G401 (cell line): ENCODE data around the gene ARSD. TPM values are rescaled to one million over a fixed set of nuclear protein-coding genes. Genes with fewer than 3 reads are reported as not detected.
"Not testable (repeated sequence)": the region's sequence is repeated elsewhere in the genome, so short reads cannot be mapped to it uniquely, and the experiment has no call there.

Experiments
- DNase-seq: peaks from one replicate; pipeline ENCODE4 v3.0.0-alpha.2; 2015; ENCODE audit warnings: low spot score
- in situ Hi-C: cut with HindIII; loops from 2 replicates; pipeline ENCODE4 v1.10.0; 2016; ENCODE audit warnings: low sequenced_read_pairs, mixed read lengths
- total RNA-seq: library from RNA; depleted of rRNA; stranded (reverse); fragments of >200 nt; shearing (Covaris generic); gene quantifications from 2 replicates; pipeline ENCODE4 v1.2.3, GENCODE V29; 2014; rRNA removed

ARSD gene, protein sequence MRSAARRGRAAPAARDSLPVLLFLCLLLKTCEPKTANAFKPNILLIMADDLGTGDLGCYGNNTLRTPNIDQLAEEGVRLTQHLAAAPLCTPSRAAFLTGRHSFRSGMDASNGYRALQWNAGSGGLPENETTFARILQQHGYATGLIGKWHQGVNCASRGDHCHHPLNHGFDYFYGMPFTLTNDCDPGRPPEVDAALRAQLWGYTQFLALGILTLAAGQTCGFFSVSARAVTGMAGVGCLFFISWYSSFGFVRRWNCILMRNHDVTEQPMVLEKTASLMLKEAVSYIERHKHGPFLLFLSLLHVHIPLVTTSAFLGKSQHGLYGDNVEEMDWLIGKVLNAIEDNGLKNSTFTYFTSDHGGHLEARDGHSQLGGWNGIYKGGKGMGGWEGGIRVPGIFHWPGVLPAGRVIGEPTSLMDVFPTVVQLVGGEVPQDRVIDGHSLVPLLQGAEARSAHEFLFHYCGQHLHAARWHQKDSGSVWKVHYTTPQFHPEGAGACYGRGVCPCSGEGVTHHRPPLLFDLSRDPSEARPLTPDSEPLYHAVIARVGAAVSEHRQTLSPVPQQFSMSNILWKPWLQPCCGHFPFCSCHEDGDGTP
- total RNA-seq, result 0.06 TPM in 1 of 2 replicates, not detected in the other

DNA sequence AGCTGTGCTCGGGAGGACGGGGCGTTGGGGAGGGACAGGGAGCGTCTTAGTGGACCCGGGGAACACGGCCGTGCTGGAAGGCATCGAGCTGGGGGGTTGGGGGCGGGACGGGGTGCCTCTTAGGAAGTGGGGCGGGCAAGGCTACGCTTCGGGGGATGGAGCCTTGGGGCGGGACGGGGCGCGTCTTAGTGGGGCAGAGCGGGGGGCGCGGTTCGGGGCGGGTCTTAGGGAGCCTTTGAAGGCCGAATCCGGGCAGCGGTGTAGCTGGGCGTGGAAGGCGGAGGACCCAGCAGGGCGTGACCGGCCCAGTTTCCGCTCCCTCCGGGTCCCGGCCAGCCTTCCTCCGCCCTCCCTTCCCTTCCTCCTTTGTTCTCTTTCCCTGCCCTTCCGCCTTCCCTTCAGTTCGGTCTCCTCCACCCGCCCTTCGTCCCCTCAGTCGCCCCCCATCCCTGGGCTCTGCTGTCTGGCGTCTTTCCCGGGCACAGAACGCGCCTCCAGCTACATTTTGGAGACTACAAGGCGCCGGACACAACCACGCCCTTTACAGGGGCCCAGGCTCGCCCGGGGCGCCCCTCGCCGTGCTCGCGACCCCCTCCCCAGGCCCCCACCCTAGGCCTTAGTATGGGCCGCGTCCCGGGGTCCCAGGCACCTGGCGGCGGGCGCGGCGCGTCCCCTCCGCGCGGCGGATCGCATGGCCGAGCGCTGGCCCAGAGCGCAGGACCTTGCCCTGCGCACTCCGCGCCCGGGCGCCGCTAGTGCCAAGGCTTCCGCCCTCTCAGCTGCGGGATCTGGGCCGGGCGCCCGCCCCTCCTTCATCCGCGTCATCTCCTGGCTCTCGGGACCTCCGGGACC is at the start of gene ARSD:
TSS of gene ARSD (minus strand) at position 757 of the 852 bp plus-strand sequence. CDS start at position 693, 64 bp downstream.
- peak; percentile 12 for DNase-seq
- in situ Hi-C loops, result no loop called here

DNA sequence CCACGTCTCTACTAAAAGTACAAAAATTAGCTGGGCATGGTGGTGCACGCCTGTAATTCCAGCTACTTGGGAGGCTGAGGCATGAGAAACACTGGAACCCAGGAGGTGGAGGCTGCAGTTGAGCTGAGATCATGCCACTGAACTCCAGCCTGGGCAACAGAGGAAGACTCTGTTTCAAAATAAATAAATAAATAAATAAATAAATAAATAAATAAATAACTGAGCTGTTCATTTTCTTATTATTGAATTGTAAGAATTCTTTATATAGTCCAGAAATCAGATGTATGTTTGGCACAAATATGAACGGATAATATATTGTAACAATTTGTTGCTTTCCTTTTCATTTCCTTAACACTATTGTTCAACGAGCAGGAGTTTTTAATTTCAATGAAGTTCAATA is 49.5 kb upstream of the ARSD start:
- in situ Hi-C loops, DNase-seq: not testable (repeated sequence)

DNA sequence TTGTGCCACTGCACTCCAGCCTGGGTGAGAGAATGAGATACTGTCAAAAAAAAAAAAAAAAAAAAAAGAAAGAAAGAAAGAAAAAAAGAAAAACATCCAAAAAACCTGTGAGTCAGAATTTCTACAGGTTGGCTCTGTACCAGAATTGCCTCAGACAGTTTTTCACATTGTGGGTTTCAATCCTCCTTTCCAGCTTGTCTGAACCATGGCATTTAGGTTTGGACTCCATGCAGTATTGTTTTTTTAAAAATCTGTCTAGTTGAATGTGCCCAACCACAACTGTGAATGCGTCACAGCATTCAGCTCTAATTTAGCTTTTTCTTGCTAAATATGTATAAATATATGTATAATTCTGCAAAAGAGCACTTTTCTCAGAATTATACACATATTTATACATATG is 45.8 kb upstream of the ARSD start:
- in situ Hi-C loops, result no loop called here
- no peak for DNase-seq

DNA sequence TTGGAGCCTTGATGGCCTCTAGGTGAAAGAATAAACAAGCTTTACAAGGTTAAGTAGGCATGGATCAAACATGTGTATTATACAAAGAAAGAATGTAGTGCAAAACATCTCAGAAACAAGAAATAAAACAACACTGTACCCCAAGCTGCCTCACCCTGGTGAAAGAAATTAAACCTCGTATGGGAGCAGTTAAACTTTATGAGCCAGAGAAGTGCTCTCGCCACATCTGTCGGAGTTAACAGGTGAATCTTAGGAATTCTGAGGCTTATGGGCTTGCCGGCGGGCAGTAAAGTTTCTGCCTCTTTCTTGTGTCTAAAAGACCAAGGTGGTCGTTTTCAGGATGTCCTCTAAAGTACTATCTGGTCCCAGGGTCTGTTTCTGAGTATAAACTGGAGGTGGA is 43.3 kb upstream of the ARSD start:
- in situ Hi-C loops, result no loop called here
- DNase-seq, result no peak

DNA sequence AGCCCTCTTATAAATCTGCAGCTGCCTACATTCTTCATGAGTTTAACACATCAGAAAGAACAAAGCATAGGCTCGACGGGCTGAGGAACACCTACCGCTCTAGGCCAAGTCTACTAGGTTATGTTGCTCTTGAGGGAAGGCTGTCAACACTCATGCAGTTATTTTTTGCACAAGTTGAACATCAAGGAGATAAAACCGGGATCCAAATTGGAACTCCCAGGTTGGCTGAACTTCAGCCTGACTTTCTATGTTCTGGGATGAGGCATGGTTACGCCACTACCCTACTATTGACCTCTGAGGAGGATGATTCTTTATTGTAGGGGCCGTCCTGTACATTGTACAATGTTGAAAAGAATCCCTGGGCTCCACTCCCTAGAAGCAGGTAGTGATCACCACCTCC is 39.9 kb upstream of the ARSD start:
- in situ Hi-C loops, result no loop called here

DNA sequence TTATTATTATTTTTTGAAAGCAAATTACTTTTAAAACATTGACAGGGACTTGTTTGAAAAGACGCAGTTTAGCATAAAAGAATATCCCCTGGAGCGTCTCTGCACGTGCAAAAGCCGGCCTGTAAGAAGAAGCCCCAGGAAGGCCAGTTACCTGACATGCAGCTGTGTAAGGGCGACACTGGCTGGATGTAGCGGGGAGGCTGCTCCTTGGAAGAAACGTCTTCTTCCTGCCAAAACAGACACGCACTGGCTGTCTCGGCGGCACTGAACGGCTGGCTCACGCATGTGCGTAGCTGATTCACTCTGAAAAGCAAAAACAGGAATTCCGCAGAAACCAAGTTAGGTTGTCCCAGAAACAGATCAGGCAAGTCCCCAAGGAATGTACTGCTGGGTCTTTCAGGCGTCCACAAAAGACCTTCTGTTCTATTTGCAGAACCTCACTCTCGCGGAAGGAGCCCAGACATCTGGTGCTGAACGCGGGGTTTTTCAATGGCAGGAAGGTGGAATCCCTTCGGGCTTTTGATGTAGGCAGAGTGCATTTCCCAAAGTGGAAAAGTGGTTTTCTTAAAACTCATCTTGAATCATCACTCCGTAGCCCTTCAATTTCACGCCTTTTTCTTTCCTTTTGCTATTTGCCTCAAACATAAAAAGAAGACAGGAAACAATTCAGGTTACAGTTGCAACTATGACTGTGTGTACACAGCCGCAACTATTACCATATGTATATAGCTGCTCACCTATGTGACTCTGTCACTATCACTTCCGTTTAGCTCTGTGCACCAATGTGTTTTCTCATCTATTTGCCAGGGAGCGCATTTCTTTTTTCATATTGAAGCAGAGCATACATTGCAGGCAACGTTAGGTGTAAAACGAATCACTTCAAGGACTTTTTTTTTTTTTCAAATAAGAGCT is 39.1 kb upstream of the ARSD start:
- peak; percentile 7 for DNase-seq
- in situ Hi-C loops, result no loop called here

More for the DNA sequence above, 39.9 kb upstream of the ARSD start:
- DNase-seq, result no peak

DNA sequence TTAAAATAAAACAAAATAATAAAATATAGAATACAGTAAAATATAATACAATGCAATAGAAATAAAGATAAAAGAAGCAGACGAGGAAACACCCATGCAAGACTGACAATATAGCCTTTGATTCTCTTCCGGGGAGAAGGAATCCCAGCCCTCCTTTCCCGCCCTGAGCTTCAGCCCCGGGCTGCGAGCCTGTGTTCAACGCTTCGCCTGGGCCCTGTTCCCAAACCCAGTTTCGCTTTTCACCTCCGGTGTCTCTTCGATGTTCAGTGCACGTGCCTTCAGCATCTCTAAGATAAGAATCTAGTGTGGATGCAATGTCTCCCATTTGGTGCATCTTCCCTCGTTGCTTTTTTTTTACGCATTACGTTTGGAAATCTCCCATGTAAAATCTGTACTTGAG is 38.4 kb upstream of the ARSD start:
- in situ Hi-C loops, result no loop called here
- DNase-seq, result no peak

DNA sequence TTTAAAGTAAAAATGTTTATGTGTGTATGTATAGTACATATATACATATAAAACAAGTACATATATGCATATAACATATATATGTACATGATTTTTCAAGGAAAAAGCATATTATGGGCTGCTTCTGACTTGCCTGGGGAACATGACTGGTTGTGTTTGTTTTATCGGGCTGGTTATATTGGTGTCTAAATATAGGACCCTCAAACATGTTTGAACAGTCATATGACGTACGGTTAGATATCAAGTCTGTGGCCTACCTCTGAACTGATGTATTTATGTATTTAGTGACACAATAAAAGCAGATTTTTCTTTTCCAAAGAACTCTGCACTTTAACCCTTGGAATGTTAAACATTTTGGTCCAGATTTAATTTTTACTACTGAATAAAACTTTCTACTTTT is 37.9 kb upstream of the ARSD start:
- no peak for DNase-seq
- in situ Hi-C loops, result no loop called here

DNA sequence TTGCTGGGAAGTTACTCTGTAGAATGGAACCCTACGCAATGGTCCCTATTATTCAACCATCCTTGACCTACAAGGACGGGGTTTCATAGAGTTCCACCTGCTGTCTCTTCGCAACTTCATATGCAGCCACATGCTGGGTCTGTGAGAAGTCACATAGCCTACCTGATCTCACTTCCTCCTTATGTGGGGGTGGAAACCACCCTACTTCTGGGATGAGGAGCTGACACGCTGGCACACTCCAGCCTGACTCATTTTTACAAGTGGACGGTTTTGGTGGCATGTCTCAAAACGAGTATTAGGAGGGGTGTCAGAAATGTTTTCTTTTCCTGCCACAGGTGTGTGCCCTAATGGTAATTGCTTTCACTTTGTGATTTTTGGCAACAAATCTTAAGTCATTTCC is 36.8 kb upstream of the ARSD start:
- in situ Hi-C loops, result no loop called here

DNA sequence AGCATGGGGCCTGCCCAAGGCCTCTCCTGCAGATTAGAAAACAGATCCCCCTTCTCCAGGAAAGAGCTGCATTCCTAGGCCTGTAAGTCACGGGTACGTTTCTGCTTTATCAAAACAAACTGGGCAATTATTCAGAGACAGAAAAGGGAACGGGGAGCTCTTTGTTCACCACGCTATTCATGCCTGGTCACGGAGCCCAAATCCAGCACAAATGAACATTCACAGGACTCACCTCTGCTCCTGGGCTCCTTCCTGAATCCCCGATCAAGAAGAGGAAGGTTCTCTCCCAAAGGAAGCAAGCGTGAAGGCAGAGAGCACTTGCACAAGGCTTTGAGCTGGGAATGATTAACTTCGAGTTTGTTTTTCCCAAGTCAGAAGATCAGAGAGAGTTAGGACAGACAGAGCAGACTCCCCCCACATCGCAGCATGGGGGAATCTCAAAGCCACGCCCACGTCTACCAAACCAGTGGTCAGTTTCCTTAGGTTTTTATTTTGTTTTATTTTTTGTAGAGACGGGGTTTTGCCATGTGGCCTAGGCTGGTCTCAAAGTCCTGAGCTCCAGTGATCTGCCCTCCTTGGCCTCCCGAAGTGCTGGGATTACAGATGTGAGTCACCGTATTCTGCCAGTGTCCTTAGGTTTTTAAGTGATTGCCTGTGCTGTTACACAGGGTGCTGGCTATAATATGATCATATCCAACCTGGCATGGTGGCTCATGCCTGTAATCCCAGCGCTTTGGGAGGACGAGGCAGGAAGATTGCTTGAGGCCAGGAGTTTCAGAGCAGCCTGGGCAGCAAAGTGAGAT is 35.1 kb upstream of the ARSD start:
- DNase-seq, in situ Hi-C loops: not testable (repeated sequence)

More for the DNA sequence above, 36.8 kb upstream of the ARSD start:
- no peak for DNase-seq

DNA sequence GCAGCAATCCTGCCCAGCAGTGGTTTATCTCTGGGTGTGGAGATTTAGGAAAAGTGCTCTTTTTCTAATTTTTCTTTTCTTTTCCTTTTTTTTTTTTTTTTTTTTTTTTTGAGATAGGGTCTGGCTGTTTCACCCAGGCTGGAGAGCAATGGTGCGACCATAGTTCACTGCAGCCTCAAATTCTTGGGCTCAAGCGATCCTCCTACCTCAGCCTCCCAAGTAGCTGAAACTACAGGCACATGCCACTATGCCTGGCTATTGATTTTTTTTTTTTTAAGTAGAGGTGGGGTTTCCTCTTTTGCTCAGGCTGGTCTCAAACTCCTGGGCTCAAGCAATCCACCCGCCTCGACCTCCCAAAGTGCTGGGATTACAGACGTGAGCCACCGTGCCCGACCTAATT is 34.3 kb upstream of the ARSD start:
- DNase-seq, in situ Hi-C loops: not testable (repeated sequence)

DNA sequence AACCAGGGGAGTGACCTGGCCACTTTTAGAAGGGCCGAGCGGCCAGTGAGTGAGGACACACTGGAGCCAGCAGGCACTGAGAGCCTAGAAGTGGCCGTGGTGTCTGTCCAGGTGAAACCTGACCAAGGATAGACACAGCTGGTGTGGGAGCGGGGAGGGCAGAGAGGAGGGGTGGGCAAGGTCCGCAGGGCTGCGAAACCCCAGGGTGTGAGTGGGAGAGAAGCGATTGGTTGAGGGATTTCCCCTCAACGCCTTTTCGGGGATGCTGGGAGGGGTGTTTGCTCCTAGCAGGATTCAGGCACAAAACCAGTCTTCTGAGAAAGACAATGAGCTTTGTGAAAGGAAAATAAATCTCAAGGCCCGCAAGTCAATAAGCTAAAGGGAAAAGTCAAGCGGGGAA is 33.2 kb upstream of the ARSD start:
- DNase-seq, result no peak
- in situ Hi-C loops, result no loop called here

DNA sequence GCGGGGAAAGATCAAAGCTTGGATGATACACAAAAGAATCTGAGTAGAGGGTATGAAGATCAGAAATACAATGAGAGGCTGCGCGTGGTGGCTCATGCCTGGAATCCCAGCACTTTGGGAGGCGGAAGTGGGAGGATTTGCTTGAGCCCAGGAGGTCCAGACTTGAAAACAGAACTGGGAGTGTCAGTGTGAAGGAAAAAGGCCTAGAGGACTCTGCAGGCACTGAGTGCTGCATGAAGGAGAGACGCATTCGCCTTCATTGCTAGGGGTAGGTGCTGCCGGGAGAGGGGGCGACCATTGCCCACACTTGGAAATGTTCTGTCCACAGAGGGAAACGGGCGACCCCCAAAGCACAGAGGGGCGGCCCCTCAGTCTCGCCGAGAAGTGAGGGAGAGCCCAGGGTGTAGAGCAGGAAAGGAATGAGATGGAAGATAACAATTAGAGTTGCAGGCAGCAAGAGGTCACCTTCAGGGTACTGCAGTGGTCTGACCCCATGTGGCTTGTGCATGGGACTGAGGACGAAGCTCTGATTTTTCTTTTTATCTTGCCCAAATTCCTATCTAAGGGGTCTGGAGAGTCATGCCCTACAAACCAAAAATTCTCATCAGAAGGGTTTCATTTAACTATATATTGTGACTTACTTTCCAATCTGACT is 31.8 kb upstream of the ARSD start:
- in situ Hi-C loops, result no loop called here
- DNase-seq, result no peak

DNA sequence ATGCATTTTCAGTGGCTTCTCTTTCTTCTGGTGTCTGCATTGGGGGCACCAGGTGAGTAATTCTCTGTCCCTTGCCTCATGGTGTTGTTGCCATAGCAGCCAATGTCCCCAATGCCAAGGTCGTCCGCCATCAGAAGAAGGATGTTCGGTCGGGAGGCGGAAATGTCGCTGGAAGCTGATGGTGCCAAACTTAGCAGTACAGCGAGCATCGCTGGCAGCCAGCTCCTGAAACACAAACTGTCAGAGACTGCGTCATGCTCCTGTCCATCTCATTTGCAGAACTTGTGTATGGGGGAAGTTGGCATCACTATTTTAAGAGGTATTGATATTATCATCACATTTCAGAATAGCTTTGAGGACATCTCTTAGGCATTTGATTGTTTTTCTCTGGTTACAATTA is 29.1 kb upstream of the ARSD start:
- in situ Hi-C loops, result no loop called here
- no peak for DNase-seq

DNA sequence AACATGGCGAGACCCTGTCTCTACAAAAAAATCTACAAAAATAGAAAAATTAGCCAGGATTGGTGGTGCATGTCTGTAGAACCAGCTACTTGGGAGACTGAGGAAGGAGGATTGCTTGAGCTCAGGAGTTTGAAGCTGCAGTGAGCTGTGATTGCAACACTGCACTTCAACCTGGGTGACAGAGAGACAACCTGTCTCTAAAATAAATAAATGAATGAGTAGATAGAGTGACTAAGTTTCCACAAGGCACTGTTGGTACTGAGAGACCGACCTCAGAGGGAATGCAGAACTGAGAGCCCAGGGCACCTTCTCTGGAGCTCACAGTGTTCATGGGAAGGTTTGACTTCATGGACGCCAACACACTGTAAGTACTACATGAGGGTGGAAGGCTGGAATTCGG is 26.7 kb upstream of the ARSD start:
- no peak for DNase-seq
- in situ Hi-C loops, result no loop called here

DNA sequence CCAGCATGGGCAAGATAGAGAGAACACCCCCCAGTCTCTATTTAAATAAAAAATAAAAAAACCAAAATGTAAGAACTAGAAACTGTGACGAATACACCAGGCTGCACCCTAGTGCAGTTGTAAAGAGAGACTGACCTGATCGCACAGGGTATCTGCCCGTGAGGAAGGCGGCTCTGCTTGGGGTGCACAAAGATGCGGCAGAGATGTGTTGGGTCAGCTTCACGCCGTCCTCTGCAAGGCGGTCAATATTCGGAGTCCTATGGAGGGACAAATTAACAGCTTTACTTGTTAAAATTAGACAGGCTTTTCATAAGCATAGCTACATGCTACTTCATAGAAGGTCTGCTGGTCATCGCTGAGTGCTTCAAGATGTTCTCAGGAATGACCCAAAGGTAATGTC is 26.1 kb upstream of the ARSD start:
- DNase-seq, result no peak
- in situ Hi-C loops, result no loop called here

DNA sequence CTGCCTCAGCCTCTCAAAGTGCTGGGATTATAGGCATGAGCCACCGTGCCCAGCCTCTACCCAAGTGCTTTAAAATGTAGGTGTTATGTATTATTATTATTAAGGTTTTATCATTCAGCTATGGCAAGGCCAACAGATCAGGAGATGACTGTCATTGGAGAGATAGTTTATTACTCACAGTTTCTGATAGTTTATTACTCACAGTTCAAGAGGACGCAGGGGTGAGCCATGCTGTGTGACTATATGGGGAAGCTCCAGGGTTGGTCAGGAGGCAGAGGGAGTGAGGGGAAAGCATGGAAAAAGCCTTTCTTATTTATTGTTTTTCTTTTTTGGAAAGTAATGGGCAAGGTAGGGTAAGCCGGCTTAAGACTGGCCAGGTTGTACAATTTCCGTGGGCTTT is 25.4 kb upstream of the ARSD start:
- DNase-seq, result no peak
- in situ Hi-C loops, result no loop called here

DNA sequence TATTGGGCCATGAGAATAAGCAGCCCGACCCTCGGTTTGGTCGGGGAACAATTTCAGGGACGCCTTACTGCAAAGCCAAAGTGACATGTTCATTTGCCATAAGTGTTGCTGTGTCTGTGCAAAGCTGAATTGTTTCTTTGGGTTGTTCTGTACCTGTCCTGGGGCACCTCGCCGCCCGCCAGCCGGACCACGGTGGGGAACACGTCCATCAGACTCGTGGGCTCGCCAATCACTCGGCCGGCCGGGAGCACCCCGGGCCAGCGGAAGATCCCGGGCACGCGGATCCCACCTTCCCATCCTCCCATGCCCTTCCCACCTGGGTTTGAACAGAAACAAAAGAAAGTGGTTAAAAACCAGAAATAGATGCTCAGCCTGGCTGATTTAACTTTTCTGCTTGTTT is 8.8 kb upstream of the ARSD start:
- DNase-seq, in situ Hi-C loops: not testable (repeated sequence)
